PFSK-1 (cell line): ENCODE measurements around the gene NPTX2.

Experiments used
- POLR2AphosphoS5 ChIP-seq: IDR thresholded peaks from 2 replicates; pipeline ENCODE4 v1.6.1; 2012; ENCODE audit warnings: low read depth, mild to moderate bottlenecking, control low read depth, low read length, moderate library complexity
- REST ChIP-seq, 2 experiments: IDR thresholded peaks; 2 replicates each; pipeline versions ENCODE4 v1.6.1 to v1.8.0; 2011 to 2012; ENCODE audit warnings: low read depth in 2 of 2, low read length in 2 of 2, control low read depth in 1 of 2, inconsistent platforms in 1 of 2, mild to moderate bottlenecking in 1 of 2, moderate library complexity in 1 of 2; ENCODE audit not compliant: insufficient read depth in 1 of 2
- SIN3A ChIP-seq: IDR thresholded peaks from 2 replicates; pipeline ENCODE4 v1.6.1; 2012; ENCODE audit warnings: mild to moderate bottlenecking, low read length, moderate library complexity, borderline replicate concordance; ENCODE audit not compliant: insufficient read depth
- TAF1 ChIP-seq: IDR thresholded peaks from 2 replicates; pipeline ENCODE4 v1.6.1; 2012; ENCODE audit warnings: low read length, control low read depth, borderline replicate concordance; ENCODE audit not compliant: insufficient read depth

- TF ChIP-seq TAF1 (no peak), REST (IDR thresholded peaks at IDR 0.05; ENCODE audit: insufficient read depth in 1 of 2, low read depth in 2 of 2, low read length in 2 of 2) (no peak), POLR2AphosphoS5 (no peak), SIN3A (no peak)
These were observed 47.8 kb downstream of the NPTX2 start for GRCh38 chr7:98664882-98665281.
